GM21360 (cell line): ENCODE data around the gene CAMTA1.

ENCODE experiments used
- ATAC-seq: cut with Tn5 transposase; IDR thresholded peaks from one replicate; pipeline ENCODE4 v1.9.1; 2021; ENCODE audit warnings: mild to moderate bottlenecking, moderate library complexity; ENCODE audit not compliant: unreplicated experiment

CAMTA1 gene

DNA sequence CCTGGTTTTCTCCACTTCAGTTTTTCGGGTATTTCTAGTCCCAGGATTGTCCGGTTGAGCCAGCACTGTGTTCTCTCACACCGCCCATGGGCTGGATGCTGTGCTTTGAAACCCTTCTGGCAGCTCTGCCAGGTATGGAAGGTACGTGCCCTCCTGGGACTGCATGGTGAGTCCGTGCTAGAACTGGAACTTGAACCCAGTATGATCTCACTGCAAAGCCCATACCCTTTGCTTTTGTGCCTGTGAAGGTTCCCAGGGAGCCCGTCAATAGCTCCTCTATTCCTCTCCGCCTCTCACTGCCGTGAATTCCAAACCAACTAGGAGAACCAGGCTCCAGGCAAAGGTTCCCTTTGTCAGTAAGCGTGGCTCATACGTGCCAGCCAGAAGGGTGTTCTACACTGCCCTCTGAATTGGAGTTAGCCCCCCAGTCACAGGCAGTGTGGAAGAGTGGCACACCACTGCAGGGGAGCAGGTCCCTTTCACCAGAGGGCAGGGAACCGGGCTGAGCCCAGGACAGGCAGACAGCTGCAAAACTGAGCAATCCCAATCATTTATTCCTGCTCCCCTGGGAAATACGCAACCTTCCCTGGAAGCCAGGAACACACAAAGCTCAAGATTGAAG lies 310.2 kb downstream of the CAMTA1 start:
- ATAC-seq = no peak

DNA sequence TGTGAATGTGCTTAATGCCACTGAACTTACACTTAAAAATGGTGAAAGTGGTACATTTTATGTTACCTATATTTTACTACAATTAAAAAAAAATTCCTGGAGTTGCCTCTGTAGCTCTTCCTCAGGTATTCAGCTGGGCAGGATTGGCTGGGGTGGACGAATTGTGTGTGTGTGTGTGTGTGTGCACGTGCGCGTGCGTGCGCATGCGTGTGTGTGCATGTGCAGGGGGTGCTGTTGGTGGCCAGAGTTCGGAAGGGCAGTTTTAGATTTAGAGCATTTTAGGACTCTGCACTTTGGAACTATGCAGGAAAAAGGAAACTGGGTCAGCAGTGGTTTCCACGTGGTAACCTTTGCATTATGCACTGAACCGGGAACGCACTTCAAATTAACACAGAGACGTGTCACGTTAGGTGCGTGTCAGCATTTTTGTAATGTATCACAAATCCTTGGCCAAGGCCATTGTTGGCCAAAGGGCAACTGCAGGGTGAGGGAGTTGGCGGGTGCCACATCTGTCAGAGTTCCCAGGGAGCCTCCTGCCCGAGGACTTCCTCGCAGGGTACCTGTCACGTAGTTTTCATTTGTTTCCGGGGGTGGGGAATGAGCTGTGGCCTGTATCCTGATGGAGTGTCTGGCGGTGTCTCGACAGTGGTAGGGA lies 312.8 kb downstream of the CAMTA1 start:
- no peak for ATAC-seq

DNA sequence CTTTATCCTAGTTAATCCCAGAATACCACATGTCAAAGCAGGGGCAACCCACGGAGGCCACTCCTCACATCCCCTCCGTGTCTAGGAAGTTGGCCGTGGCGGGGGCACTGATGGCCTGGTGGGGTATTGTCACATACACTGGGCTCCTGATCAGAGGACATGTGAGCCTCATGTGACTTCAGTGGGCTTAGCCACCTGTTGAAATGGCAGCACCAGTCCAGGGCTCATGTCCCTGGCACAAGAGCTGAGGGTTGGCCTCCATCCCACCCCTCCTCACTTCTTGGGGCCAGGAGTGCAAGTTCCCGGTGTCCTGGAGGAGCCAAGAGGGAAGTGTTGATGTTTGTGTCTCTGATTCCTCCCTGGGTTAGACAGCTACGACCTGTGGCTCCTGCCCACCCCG lies 313.4 kb downstream of the CAMTA1 start:
- ATAC-seq = no peak

DNA sequence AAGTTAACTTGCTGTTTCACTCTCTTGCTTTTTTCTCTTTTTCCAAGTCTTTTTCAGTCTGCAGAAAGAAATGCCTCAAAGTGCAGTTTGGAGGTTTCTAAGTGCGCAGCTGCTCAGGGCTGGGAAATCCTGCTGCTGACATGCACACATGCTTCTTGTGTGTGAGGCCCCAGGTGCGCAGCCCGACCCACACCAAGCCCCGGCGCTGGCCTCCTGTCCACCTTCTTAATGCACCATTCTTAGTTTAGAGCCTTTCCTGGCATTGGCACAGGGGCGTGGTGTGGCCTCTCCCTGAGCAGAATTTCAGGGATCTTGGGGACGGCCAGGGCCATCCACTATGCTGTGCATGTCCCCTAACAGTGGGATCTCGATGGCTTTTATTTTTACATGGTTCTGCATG lies 315.2 kb downstream of the CAMTA1 start:
- no peak for ATAC-seq

DNA sequence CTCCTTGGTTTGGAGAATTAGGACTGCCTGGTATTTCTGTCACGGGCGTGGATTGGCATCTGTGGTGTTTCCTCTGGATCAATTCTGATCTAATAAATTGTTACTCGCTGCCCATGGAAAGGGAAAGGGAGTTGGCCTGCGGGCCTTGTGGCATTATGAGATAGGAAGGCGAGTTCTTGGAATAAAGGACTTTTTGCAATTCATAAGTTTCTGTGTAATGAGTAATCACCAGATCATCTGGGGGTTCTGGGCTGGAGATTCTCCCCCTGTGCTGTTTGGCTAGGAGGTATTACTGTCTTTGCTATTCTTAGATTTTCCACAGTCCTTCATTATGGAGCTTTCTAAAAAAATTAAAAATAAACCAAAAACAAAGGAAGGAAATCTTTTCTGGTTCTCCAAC lies 315.9 kb downstream of the CAMTA1 start:
- ATAC-seq = no peak

DNA sequence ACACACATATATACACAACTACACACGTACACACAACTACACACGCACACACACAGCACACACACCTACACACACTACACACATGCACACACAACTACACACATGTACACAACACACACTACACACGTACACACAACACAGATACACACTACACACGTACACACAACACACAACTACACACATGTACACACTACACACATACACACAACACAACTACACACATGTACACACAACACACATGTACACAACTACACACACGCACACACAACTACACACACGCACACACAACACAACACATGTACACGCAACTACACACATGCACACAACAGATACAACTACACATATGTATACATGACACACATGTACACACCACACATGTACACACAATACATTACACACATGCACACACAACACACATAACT lies 318.1 kb downstream of the CAMTA1 start:
- no peak for ATAC-seq

DNA sequence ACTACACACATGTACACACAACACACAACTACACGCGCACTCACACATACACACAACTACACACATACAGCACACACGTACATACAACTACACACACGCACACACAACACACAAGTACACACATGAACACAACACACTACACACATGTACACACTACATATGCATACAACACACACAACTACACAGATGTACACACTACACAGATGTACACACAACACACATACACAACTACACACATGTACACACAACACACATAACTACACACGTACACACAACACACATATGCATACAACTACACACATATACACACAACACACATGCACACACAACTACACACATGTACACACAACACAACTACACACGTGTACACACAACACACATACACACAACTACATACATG lies 318.6 kb downstream of the CAMTA1 start:
- no peak for ATAC-seq

DNA sequence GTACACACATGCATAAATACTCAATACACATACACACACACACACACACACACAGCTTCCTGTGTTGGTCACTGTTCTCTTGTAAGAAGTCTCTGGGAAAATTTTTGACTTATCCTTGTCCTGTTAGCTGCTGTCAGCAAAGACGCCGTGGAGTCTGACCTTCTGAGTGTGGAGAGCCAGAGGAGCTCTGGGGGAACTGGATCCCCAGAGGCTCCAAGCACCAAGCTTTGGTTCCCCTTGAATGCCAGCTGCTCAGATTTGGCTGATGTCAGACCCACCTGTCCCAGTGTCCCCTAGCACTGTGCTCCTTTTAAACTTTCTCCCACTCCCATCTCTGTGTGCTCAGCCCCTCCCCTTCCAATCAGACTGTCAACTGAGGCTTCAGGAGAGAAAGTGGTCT lies 319.1 kb downstream of the CAMTA1 start:
- ATAC-seq = no peak

DNA sequence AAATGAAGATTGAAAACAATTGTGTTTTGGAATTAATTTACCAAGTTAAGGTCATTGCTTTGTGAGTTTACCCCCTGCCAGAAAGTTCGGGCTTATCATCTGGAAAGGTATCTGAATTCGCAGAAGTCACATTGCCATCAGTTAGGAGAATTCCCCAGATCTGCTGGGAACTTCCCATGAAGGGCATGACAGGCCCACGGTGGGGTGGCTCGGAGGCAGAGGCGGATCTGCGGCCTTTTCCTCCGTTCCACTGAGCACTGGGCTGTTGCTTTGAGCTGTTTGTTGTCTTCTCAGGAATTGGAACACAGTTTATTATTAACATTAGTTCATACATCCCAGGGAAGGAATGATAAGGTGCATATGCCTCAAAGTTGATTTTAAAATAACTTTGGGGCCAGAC lies 320.0 kb downstream of the CAMTA1 start:
- no peak for ATAC-seq

DNA sequence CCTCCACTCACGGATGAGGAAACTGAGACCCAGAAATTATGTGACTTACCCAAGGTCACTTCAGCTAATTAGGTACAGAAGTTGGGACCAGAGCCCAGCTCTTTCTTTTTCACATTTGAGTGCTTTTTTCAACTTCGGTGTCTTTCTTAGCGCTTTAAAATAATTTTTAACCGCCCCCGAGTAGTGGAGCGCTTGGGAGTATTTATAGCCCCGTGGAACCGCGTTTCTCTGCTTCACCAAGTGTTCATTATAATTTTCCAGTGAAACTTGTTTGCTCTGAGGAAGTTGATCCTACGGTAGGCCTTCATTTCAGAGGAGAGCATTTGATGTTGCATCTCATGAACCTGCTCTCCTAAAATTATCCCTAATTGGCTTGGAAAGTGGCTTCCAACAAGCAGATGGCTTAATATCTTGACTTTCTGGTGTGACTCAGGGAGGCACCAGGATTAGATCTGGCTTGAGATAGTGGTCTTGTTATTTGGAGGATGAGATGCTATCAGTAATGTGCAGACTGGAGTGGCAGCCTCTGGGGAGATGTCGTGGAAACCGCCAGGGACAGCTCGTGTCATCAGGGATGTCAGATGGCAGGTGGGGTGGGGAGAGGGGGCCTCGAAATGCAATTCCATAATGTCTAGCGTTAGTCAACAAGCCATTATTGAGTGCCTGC lies 321.3 kb downstream of the CAMTA1 start:
- ATAC-seq = no peak

DNA sequence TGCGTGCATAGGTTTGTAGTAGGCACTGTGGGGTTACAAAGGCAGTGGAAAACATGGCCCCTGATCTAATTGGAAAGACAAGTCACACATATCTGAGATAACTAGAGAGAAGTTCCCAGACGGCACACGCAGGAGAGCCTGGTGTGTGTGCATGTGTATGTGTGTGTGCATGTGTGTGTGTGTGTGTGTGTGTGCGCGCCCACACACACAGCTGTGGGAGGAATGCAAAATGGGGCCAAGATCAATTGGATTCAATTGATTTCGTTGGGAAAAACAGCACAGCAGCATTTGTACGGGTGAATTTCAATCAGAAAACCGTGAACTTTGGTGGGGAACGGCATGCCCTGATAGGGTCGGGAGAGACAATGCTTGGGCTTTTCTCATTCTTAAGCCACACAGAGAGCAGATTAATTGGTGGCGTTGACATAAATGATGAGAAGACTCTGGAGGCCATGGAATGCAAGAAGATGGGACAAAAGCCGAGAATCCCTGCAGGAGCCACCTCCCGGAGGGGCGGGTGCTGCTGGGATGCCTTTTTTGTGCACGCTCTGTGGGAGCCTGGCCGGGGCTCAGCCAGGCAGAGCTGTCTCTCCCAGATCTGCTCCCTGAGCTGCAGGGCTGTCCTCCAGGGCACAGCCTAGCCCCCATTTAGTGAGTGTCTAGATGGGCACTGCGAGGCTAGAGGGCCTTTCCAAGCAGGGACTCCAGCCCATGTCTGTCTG lies 322.0 kb downstream of the CAMTA1 start:
- no peak for ATAC-seq

DNA sequence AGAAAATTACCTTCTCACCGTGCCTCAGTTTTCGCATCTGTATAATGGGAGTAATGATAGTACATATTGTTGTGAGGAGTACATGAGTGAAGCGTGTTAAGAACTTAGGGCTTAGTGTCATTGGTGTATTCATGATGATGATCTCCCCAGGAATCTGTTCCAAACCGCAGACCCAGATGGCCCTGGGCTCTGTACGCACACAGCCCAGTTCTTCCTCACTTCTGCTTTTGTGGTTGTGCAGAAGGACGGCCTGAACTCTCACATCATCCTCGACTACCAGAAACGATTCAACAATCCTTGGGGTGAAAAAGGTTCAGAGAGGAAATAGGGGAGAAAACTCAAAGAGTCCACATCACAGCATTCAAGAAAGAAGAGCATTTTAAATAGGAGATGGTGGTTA lies 323.0 kb downstream of the CAMTA1 start:
- peak; percentile 66 for ATAC-seq

DNA sequence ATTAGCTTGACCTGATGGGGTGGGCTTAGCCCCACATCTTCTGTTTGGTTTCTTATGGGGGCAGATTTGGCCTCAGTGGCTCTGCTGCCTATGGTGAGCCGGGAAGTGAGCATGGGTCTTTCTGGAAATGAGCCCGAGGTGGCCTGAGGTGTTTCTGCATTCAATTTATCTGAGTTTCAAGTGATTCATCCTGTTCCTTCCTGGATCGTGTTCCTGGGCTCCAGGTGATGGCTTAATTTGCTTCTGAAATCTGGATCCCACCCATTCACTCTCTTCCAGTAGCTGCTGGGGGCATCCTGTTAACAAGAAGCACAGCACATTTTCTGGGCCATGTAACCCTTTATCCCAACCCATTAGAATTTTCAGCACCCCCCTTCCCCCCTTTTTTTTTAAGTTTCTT lies 324.6 kb downstream of the CAMTA1 start:
- no peak for ATAC-seq

DNA sequence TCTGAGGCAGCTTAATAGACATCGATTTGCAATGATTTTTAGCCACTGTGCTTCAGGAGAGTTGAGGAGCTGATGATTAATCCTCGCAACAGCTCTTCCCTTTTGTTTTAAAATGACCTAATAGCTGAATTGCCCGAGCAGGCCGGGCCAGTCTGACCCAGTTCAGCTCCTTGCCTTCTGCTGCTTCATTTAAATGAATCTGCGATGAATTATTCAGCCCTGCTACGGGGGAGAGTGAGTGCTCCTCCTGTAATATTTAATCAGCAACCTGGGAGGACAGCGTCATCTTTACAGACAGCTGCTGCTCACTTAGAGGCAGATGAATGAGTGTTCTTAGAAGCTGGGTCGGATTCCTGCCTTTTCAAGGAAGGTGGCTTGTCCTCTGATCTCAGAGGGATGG lies 325.1 kb downstream of the CAMTA1 start:
- no peak for ATAC-seq

DNA sequence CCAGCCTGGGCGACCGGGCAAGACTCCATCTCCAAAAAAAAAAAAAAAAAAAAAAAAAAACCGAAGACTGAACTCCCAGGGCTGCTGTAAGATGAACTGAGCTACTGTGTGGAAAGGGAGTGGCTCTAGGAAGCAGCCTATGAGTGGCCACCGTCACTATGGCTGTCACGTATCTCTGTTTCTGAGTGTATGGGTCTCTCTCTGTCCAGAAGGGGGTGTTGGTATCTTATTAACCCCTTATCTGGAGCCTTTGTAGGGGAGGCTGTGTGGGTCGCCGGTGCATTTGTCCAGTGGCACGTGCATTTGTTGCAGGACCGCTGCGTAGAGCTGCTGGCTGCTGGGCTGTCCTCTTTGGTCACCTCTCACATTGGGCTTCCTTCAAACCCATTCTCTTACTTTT lies 326.6 kb downstream of the CAMTA1 start:
- ATAC-seq = no peak

DNA sequence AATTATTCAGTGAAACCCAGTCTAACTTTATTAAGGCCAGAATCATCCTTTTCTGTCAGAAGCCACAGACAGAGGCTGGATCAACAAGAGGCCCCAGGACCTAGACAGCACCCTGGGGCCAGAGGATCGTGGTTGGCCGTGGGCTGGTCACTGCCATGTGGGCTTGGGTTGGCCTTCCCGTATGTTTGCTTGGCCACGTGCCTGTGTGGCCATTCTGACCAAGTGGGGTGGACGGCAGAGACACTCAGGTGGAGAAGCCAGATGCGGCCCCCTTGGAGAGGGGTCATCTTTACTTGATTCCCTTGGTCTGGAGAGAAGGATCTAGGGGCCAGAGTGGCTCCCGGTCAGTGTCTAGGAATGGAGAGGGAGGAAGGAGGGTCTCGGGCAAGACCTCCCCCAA lies 327.9 kb downstream of the CAMTA1 start:
- no peak for ATAC-seq

DNA sequence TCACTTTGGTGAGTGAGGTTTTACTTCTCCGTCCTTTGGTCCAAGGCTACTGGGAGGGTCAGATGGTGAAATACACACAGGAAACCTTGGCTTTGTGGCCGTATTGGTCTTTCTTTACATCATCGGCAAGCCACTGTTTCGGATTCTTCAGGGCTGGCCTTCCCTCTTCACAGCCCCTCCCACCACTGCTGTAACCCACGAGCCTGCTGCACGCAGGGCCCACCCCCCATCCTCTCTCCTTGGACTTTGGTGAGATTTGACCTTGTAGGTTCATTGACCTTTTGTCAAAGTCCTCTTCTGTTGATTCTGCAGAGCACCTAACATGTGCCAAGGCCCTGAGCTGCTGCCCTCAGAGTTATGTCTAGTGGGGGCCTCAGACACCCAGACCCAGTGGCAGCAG lies 328.6 kb downstream of the CAMTA1 start:
- no peak for ATAC-seq

DNA sequence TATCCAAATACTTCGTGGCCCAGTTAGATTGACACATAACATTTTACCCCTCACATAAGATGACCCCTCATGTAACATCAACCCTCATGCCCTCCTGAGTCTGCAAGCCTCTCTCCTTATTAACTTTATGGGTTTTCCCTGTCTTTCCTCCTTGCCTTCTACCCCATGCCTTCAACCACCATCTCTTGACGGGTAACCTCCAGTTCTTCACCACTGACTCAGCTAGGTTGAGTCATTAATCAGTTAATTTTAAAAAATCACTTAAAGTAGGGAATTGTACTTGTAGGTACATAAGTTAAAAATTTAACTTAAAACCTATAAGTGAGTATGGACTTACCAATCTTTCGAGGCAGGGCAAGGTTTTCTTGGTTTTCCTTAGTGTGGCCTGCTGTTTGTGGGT lies 330.7 kb downstream of the CAMTA1 start:
- ATAC-seq = no peak

DNA sequence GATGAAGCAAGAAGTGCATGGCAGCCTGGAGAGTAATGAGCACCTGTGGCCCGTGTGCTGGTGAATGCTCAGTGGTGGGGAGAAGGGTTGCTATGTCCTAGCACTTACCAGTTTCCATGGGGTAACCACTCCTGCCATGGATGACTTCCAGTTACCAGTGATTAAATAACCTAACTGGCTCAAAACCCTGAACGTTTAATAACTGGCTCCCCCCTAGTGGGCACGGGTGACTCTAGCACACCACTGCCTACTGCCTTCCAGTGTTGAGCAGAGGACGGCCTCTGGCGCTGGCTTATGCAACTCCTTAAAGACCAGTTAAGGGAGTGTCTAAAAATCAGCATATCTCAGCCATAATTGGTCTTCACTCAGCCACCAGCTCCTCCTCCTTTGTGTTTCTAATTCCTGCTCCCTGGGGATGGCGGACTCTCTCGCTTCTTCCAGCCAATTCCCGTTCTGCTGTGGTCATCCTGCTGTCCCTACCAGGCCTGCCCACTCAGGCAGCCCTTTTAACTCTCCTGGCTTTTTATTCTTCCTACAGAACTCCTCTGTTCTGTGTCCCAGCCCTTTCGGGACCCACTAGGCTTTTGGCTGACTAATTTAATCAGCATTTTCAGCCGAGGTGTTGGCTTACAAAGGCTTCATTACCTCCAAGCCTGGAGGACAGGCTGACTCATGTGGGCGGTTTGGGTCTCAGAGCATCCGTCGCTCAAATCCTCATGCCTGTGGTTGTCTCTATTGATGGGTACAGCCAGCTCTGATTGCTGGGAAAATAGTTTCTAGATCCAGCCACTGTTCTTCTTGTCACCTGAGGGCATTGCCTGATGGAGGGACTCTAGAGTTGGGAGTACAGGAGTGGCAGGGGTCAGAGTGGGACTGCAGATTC lies 332.4 kb downstream of the CAMTA1 start:
- no peak for ATAC-seq

DNA sequence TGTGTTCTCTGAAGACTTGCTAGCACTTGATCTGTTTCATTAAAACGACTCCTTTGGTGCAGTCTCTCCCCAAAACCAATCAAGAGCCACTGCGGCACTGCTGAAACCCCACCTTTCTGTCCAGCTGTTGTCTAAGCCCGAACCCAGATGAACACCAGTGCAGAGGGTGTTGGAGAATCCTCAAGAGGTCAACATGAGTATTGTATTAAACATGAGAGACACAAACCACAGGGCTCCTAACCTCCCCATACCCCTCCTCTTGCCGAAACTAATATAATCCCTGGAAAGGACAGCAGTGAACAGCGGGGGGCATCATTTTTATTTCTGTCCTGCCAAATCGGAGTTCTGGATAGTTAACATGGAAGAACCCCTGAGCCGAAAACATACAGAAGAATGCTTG lies 333.9 kb downstream of the CAMTA1 start:
- no peak for ATAC-seq
